Brain microvascular endothelial cell (primary cell): ENCODE results near the gene LETM1.

Source experiments
- DNase-seq: peaks from one replicate; pipeline ENCODE4 v3.0.0-alpha.2; 2020
- H3K27ac ChIP-seq: fragments of 250-450 bp; sonication (Bioruptor Pico); 2 replicates; pipeline ENCODE4 v1.5.1; 2020; ENCODE audit warnings: mild to moderate bottlenecking, moderate library complexity
- H3K27me3 ChIP-seq: fragments of 250-450 bp; sonication (Bioruptor Pico); replicated peaks from 2 replicates; pipeline ENCODE4 v1.5.1; 2020; ENCODE audit warnings: mild to moderate bottlenecking
- H3K36me3 ChIP-seq: fragments of 250-450 bp; sonication (Bioruptor Pico); replicated peaks from 2 replicates; pipeline ENCODE4 v1.5.1; 2020; ENCODE audit warnings: mild to moderate bottlenecking
- H3K4me3 ChIP-seq: 2 replicates; pipeline ENCODE4 v1.5.1; 2011; ENCODE audit warnings: low read depth, mild to moderate bottlenecking, control low read depth, low read length, moderate library complexity
- in situ Hi-C: cut with HindIII; loops from 2 replicates; pipeline ENCODE4 v1.10.0; 2017; ENCODE audit warnings: low sequenced_read_pairs, low pct_ligation_motif_present
- TF ChIP-seq, protein P1 (sequence below): IDR thresholded peaks from 2 replicates; pipeline ENCODE4 v1.5.1; 2011; ENCODE audit warnings: low read depth, mild to moderate bottlenecking, moderate library complexity, low read length, control low read depth, inconsistent platforms; ENCODE audit errors: missing control alignments

LETM1 gene

DNA sequence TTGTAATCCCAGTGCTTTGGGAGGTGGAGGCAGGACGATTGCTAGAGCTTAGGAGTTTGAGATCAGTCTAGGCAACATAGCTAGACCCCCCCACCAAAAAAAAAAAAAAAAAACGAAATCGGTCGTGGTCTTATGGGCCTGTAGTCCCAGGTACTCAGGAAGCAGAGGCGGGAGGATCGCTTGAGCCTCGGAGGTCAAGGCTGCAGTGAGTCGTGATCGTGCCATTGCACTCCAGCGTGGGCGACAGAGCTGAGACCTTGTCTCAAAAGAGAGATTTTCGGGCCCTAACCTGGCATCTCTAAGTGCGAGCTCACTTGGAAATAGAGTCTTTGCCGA, 7.0 kb upstream of the LETM1 start:
- no peaks in the 10 kb centered on the region for H3K36me3 ChIP-seq

DNA sequence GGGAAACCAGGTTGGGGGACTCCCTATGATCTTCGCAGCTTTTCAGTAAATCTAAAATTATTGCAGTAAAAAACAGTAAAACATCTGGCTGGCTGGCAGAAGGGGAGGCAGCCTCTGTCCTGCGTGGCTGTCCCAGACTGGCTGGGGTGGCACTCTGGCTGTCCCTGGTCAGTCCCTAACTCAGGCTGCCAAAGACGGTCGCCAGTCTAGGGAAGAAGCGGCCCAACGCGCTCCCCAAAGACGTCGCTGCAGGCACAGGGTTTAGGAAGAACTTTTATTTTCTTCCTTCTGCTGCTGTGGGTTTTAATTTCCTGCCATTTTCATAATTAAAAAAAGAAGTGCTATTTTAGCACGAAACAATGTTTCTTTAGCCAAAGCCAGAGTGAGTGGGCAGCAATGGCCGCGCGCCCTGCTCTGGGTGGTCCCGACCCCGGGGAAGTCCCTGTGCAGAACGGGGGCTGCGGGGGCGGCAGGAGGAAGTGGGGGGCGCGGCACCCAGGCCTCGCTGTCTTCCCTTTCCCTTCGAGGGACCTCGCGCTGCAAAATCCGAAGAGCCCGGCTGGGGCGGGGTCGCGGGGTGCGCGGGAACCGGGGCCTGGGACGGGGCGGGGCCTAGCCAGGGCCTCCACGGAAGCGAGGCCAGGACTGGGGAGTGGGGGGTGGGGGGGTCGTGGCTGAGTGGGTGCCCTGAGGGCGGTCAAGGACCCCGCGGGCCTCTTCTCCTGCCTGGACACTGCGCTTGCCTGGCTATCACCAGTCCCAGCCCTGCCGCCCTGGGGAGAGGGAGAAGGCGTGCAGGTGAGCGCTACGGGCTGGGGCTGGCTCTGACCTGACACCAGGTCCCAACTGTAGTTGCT, 6.3 kb upstream of the LETM1 start:
- Histone ChIP-seq H3K27me3 (no peaks in the 10 kb centered on the region), H3K4me3 (peak overlapping the region; percentile 29), H3K36me3 (no peaks in the 10 kb centered on the region), H3K27ac (no peak overlapping the region)
- in situ Hi-C loops: no loop called here
- TF ChIP-seq, protein P1, sequence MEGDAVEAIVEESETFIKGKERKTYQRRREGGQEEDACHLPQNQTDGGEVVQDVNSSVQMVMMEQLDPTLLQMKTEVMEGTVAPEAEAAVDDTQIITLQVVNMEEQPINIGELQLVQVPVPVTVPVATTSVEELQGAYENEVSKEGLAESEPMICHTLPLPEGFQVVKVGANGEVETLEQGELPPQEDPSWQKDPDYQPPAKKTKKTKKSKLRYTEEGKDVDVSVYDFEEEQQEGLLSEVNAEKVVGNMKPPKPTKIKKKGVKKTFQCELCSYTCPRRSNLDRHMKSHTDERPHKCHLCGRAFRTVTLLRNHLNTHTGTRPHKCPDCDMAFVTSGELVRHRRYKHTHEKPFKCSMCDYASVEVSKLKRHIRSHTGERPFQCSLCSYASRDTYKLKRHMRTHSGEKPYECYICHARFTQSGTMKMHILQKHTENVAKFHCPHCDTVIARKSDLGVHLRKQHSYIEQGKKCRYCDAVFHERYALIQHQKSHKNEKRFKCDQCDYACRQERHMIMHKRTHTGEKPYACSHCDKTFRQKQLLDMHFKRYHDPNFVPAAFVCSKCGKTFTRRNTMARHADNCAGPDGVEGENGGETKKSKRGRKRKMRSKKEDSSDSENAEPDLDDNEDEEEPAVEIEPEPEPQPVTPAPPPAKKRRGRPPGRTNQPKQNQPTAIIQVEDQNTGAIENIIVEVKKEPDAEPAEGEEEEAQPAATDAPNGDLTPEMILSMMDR: no peak
- no peak for DNase-seq

More for the DNA sequence above, 7.0 kb upstream of the LETM1 start:
- no peak overlapping the region for H3K27ac ChIP-seq
- TF ChIP-seq, protein P1: no peak
- no peak overlapping the region for H3K4me3 ChIP-seq
- DNase-seq: no peak
- no peaks in the 10 kb centered on the region for H3K27me3 ChIP-seq
- in situ Hi-C loops: no loop called here

DNA sequence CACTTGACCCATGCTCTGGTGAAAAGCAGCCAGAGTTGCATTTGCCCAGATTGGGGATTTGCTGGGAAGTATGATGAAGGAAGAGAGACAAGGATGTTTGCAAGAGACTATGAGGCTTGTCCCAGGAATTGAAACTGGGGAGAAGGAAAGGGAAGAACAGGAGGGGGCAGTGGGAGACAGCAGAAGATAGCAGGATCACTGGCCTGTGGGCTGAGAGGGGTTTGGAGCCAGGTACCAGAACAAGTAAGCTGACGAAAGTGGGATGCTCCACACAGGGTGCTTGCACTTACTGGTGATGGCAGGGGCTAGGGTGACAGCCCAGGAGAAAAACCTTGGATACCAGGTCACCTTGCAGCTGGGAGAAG, 3.4 kb upstream of the LETM1 start:
- DNase-seq: no peak
- TF ChIP-seq, protein P1: no peak
- in situ Hi-C loops: no loop called here
- Histone ChIP-seq H3K27me3 (no peaks in the 10 kb centered on the region), H3K4me3 (no peak overlapping the region), H3K27ac (no peak overlapping the region), H3K36me3 (no peaks in the 10 kb centered on the region)

DNA sequence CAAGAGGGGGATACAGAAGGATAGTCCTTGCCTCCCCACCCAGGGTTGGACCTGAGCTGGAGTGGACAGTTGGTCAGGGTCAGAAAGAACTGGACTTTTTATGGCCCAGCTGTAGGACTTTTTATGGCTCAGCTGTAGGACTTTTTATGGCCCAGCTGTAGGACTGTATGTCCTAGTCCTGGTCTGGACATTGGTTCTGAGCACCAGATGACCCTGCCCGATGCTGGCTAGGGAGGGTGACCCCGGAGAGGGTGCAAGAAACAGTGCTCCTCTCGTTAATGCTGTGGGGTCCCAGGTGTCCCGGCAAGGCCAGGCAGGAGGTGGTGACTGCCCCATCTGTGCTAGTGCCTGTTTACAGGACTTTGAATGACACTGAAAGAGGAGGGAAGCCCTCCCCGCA, 2.0 kb upstream of the LETM1 start:
- in situ Hi-C loops: no loop called here
- Histone ChIP-seq H3K36me3 (no peaks in the 10 kb centered on the region), H3K27ac (no peak overlapping the region), H3K27me3 (no peaks in the 10 kb centered on the region), H3K4me3 (no peak overlapping the region)
- TF ChIP-seq, protein P1: no peak
- no peak for DNase-seq

DNA sequence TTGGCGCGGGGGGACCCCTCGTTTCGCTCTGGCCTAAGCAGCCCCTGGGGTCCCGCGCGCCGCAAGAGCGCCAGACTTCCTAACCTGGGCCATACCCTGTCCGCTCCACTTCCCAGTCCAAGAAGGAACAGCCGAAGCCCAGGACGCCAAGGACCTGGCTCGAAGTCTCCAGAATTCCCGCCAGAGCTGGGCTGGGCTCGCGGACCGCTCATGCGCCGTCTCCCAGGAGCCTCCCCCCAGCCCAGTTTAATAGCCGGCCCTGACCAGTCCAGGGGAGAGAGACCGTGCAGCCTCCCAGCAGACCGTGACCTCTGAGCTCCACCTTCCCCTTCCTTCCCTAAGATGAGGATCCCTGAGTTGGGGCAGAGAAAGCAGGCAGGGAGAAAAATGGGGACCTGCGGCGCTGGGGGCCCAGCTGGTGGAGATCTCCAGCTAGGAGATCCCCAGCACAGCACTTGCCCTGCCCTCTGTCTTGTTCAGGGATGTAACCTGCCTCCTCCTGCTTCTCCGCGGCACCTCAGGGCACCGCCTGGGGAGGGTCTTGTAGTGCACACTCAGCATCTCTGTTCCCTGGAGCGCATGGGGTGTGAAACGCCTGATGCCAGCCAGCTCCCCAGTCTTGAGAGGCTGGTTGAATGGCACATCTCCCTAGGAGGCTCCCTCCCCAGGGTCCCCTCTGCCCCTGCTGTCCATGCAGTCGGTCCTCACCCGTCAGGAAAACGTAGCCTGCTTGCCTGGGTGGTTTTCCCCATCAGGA, 1.2 kb upstream of the LETM1 start:
- peak overlapping the region; percentile 82 for H3K4me3 ChIP-seq
- no peaks in the 10 kb centered on the region for H3K27me3 ChIP-seq
- DNase-seq: no peak
- no peaks in the 10 kb centered on the region for H3K36me3 ChIP-seq
- no peak overlapping the region for H3K27ac ChIP-seq
- in situ Hi-C loops: no loop called here
- TF ChIP-seq, protein P1: no peak
